Osteoblast (primary cell): ENCODE measurements around the gene ENHO. TPM values are rescaled to one million over a fixed set of nuclear protein-coding genes. Genes with fewer than 3 reads are reported as not detected.

Source experiments
- DNase-seq: peaks from one replicate; pipeline ENCODE4 v3.0.0; 2011; ENCODE audit warnings: low spot score, mixed read lengths; ENCODE audit not compliant: insufficient read length; ENCODE audit errors: missing footprints
- H2AFZ ChIP-seq: 2 replicates; pipeline ENCODE4 v1.6.0; 2011; ENCODE audit warnings: mild to moderate bottlenecking, low read length
- H3K27ac ChIP-seq: 2 replicates; pipeline ENCODE4 v1.5.1; 2011; ENCODE audit warnings: mild to moderate bottlenecking, low read depth, low read length, moderate library complexity
- H3K27me3 ChIP-seq: 2 replicates; pipeline ENCODE4 v1.6.0; 2012; ENCODE audit warnings: mild to moderate bottlenecking, control low read depth, inconsistent platforms, low read length, moderate library complexity; ENCODE audit not compliant: insufficient read depth
- H3K36me3 ChIP-seq: 2 replicates; pipeline ENCODE4 v1.5.1; 2011; ENCODE audit warnings: mild to moderate bottlenecking, low read length, control low read depth, moderate library complexity; ENCODE audit not compliant: insufficient read depth
- H3K4me1 ChIP-seq: 2 replicates; pipeline ENCODE4 v1.5.1; 2011; ENCODE audit warnings: mild to moderate bottlenecking, low read length, control low read depth, moderate library complexity; ENCODE audit not compliant: insufficient read depth
- H3K4me2 ChIP-seq: 2 replicates; pipeline ENCODE4 v1.6.0; 2011; ENCODE audit warnings: mild to moderate bottlenecking, low read length; ENCODE audit not compliant: insufficient read depth
- H3K4me3 ChIP-seq: fragments of 200-600 bp; sonication (generic); 3 replicates; pipeline ENCODE4 v1.5.1; 2012; ENCODE audit warnings: mild to moderate bottlenecking, low read length, inconsistent platforms; ENCODE audit not compliant: insufficient read depth
- H3K79me2 ChIP-seq: 2 replicates; pipeline ENCODE4 v1.6.0; 2012; ENCODE audit warnings: mild to moderate bottlenecking, low read length, control low read depth, inconsistent platforms; ENCODE audit not compliant: insufficient read depth
- H3K9me3 ChIP-seq: 2 replicates; pipeline ENCODE4 v1.5.1; 2011; ENCODE audit warnings: low read depth, low read length, control low read depth
- H4K20me1 ChIP-seq: 2 replicates; pipeline ENCODE4 v1.6.0; 2012; ENCODE audit warnings: mild to moderate bottlenecking, low read length, control low read depth; ENCODE audit not compliant: insufficient read depth
- total RNA-seq: library from RNA; depleted of rRNA; stranded (reverse); fragments of >200 nt; gene quantifications from 2 replicates; pipeline ENCODE4 v1.2.3, GENCODE V29; 2012
- TF ChIP-seq, protein P1 (sequence below): IDR thresholded peaks from 2 replicates; pipeline ENCODE4 v1.5.1; 2011; ENCODE audit warnings: mild to moderate bottlenecking, low read depth, low read length, moderate library complexity; ENCODE audit errors: extremely low read depth

ENHO gene
- total RNA-seq, 1 donor, result under 0.01 TPM

DNA sequence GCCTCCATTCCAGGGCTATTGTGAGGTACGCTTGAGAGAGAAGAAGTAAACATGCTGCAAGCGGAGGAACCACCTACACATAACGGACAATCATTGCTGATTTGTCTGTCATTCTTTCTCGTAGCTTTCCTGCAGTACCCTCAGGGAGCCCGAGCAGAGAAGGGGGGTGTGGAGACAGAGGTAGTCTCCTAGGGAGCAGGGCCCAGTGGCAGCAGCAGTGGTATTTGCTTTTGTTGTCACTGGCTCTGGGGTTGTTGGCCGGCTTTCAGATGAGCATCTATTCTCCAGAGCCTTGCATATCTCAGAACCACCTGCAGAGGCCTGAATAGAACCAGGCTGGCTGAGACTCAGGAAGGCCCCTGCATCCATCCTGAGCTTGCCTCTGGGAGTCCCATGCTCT is 19.9 kb downstream of the ENHO start:
- peaks cover 6% of the 10 kb centered on the region for H3K4me1 ChIP-seq
- H3K27ac ChIP-seq, result no peak overlapping the region
- H3K36me3 ChIP-seq, result no peaks in the 10 kb centered on the region
- no peak overlapping the region for H2AFZ ChIP-seq
- peaks cover 15% of the 10 kb centered on the region for H3K27me3 ChIP-seq
- no peaks in the 10 kb centered on the region for H4K20me1 ChIP-seq
- TF ChIP-seq, protein P1, sequence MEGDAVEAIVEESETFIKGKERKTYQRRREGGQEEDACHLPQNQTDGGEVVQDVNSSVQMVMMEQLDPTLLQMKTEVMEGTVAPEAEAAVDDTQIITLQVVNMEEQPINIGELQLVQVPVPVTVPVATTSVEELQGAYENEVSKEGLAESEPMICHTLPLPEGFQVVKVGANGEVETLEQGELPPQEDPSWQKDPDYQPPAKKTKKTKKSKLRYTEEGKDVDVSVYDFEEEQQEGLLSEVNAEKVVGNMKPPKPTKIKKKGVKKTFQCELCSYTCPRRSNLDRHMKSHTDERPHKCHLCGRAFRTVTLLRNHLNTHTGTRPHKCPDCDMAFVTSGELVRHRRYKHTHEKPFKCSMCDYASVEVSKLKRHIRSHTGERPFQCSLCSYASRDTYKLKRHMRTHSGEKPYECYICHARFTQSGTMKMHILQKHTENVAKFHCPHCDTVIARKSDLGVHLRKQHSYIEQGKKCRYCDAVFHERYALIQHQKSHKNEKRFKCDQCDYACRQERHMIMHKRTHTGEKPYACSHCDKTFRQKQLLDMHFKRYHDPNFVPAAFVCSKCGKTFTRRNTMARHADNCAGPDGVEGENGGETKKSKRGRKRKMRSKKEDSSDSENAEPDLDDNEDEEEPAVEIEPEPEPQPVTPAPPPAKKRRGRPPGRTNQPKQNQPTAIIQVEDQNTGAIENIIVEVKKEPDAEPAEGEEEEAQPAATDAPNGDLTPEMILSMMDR, result no peak
- no peaks in the 10 kb centered on the region for H3K9me3 ChIP-seq
- no peak overlapping the region for H3K4me2 ChIP-seq
- peak; percentile 65 for DNase-seq
- H3K4me3 ChIP-seq, result no peak overlapping the region
- H3K79me2 ChIP-seq, result no peaks in the 10 kb centered on the region

DNA sequence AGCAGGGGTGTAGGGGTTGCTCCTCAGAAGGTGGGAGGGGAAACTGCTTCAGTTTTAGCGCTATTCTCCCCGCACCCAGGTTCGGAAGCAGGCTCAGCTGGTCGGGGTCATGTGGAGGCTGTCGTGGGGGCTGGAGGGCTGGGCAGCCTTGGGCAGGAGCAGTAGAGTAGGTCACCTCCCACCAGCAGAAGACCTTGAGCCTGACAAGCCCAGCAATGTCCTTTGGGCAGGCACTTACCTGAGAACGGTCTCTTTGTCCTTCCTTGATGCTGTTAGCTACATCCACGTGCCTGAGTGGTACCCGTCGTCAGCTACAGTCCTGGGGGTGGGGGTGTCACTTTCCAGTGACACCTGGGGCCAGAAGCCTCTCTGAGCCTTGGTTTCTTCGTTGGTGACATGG is 20.3 kb downstream of the ENHO start:
- Histone ChIP-seq H3K36me3 (no peaks in the 10 kb centered on the region), H4K20me1 (no peaks in the 10 kb centered on the region), H3K79me2 (no peaks in the 10 kb centered on the region), H3K27me3 (peaks cover 19% of the 10 kb centered on the region), H3K27ac (no peak overlapping the region), H3K4me3 (no peak overlapping the region), H3K9me3 (no peaks in the 10 kb centered on the region), H3K4me2 (no peak overlapping the region), H3K4me1 (peaks cover 6% of the 10 kb centered on the region), H2AFZ (no peak overlapping the region)
- TF ChIP-seq, protein P1, result no peak
- peak; percentile 38 for DNase-seq

DNA sequence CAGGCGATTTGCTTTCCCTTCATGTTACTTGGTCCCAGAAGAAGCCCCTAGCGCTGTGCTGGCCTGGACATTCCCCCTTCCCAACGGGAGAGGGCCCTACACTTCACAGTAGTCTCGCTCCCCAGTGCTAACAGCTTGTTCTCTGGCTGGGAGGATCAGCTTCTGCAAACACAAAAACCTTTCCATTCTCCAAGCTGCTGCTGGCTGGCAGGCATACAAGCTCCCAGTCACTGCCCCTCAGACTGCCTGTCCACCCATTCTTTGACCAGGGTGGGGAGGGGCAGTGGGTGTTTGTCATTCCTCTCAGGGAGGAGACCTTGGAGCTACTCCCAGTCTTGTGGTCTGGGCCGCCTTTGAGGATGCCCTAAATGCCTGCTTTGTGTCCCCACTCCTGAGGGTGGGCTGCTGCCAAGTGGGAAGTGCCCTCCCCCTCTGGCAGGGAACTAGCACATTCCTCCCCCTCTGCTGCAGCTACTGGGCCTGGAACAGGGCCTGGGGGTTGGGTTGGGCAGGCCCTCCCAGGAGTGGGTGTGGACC is 20.8 kb downstream of the ENHO start:
- H3K4me1 ChIP-seq, result peaks cover 6% of the 10 kb centered on the region
- H3K4me3 ChIP-seq, result no peak overlapping the region
- no peak overlapping the region for H2AFZ ChIP-seq
- DNase-seq, result peak; percentile 85
- TF ChIP-seq, protein P1, result peak; percentile 33
- H3K36me3 ChIP-seq, result no peaks in the 10 kb centered on the region
- H3K9me3 ChIP-seq, result no peaks in the 10 kb centered on the region
- H3K27me3 ChIP-seq, result peaks cover 20% of the 10 kb centered on the region
- H3K79me2 ChIP-seq, result no peaks in the 10 kb centered on the region
- H3K4me2 ChIP-seq, result no peak overlapping the region
- H4K20me1 ChIP-seq, result no peaks in the 10 kb centered on the region
- no peak overlapping the region for H3K27ac ChIP-seq

DNA sequence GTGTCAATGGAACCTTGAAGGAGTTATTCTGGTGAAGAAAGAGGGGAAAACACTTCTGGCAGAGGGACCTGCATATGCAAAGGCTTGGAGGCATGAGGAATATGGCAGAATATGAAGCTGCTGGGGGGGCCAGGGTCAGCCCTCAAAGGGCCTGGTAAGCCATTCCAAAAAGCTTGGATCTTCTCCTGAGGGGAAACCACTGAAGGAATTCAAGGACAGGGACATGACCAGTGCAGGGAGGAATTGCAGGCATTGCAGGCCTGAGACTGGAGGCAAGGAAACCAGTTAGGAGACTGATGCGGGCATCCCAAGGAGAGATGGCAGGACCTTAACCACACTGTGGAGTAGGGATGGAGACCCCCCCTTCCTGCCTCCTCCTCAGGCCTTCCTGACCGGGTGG is 21.4 kb downstream of the ENHO start:
- Histone ChIP-seq H3K4me2 (no peak overlapping the region), H3K4me1 (peaks cover 6% of the 10 kb centered on the region), H3K79me2 (no peaks in the 10 kb centered on the region), H3K36me3 (no peaks in the 10 kb centered on the region), H2AFZ (no peak overlapping the region), H3K27ac (no peak overlapping the region), H4K20me1 (no peaks in the 10 kb centered on the region), H3K9me3 (no peaks in the 10 kb centered on the region), H3K4me3 (no peak overlapping the region), H3K27me3 (peaks cover 18% of the 10 kb centered on the region)
- TF ChIP-seq, protein P1, result no peak
- DNase-seq, result peak; percentile 67
